Osteoblast (primary cell): Measurements from ENCODE around the gene MYOD1. TPM values are rescaled to one million over a fixed set of nuclear protein-coding genes. Genes with fewer than 3 reads are reported as not detected.
A peak's percentile ranks its signal among the peaks of the same experiment; 100 is the strongest.

Source experiments
- DNase-seq: peaks from one replicate; pipeline ENCODE4 v3.0.0; 2011; ENCODE audit warnings: low spot score, mixed read lengths; ENCODE audit not compliant: insufficient read length; ENCODE audit errors: missing footprints
- H2AFZ ChIP-seq: 2 replicates; pipeline ENCODE4 v1.6.0; 2011; ENCODE audit warnings: mild to moderate bottlenecking, low read length
- H3K27ac ChIP-seq: 2 replicates; pipeline ENCODE4 v1.5.1; 2011; ENCODE audit warnings: mild to moderate bottlenecking, low read depth, low read length, moderate library complexity
- H3K27me3 ChIP-seq: 2 replicates; pipeline ENCODE4 v1.6.0; 2012; ENCODE audit warnings: mild to moderate bottlenecking, control low read depth, inconsistent platforms, low read length, moderate library complexity; ENCODE audit not compliant: insufficient read depth
- H3K36me3 ChIP-seq: 2 replicates; pipeline ENCODE4 v1.5.1; 2011; ENCODE audit warnings: mild to moderate bottlenecking, low read length, control low read depth, moderate library complexity; ENCODE audit not compliant: insufficient read depth
- H3K4me1 ChIP-seq: 2 replicates; pipeline ENCODE4 v1.5.1; 2011; ENCODE audit warnings: mild to moderate bottlenecking, low read length, control low read depth, moderate library complexity; ENCODE audit not compliant: insufficient read depth
- H3K4me2 ChIP-seq: 2 replicates; pipeline ENCODE4 v1.6.0; 2011; ENCODE audit warnings: mild to moderate bottlenecking, low read length; ENCODE audit not compliant: insufficient read depth
- H3K4me3 ChIP-seq: fragments of 200-600 bp; sonication (generic); 3 replicates; pipeline ENCODE4 v1.5.1; 2012; ENCODE audit warnings: mild to moderate bottlenecking, low read length, inconsistent platforms; ENCODE audit not compliant: insufficient read depth
- H3K79me2 ChIP-seq: 2 replicates; pipeline ENCODE4 v1.6.0; 2012; ENCODE audit warnings: mild to moderate bottlenecking, low read length, control low read depth, inconsistent platforms; ENCODE audit not compliant: insufficient read depth
- H3K9me3 ChIP-seq: 2 replicates; pipeline ENCODE4 v1.5.1; 2011; ENCODE audit warnings: low read depth, low read length, control low read depth
- H4K20me1 ChIP-seq: 2 replicates; pipeline ENCODE4 v1.6.0; 2012; ENCODE audit warnings: mild to moderate bottlenecking, low read length, control low read depth; ENCODE audit not compliant: insufficient read depth
- CTCF ChIP-seq: IDR thresholded peaks from 2 replicates; pipeline ENCODE4 v1.5.1; 2011; ENCODE audit warnings: mild to moderate bottlenecking, low read depth, low read length, moderate library complexity; ENCODE audit errors: extremely low read depth
- total RNA-seq: library from RNA; depleted of rRNA; stranded (reverse); fragments of >200 nt; gene quantifications from 2 replicates; pipeline ENCODE4 v1.2.3, GENCODE V29; 2012

The MYOD1 gene
- total RNA-seq, 1 donor = not detected

GRCh38 chr11:17730608-17731462, 11.5 kb downstream of the MYOD1 start:
- Histone ChIP-seq H4K20me1 (peaks cover 3% of the 10 kb centered on the region), H3K36me3 (no peaks in the 10 kb centered on the region), H3K9me3 (no peaks in the 10 kb centered on the region), H3K79me2 (no peaks in the 10 kb centered on the region), H3K4me1 (peaks cover 4% of the 10 kb centered on the region), H3K27ac (no peak overlapping the region), H3K27me3 (peaks cover 50% of the 10 kb centered on the region), H3K4me3 (no peak overlapping the region), H2AFZ (no peak overlapping the region), H3K4me2 (no peak overlapping the region)
- TF ChIP-seq CTCF = peak; percentile 84
- peak; percentile 99 for DNase-seq

- no peak for TF ChIP-seq CTCF
- peaks cover 59% of the 10 kb centered on the region for H3K27me3 ChIP-seq
Observed at GRCh38 chr11:17733261-17733660, 13.9 kb downstream of the MYOD1 start.

GRCh38 chr11:17734418-17734911, 15.1 kb downstream of the MYOD1 start, which contains the start of gene KCNC1:
TSS of gene KCNC1 (plus strand) at chr11:17734781. CDS start at chr11:17736003, 1,222 bp downstream.
- Histone ChIP-seq H3K79me2 (no peaks in the 10 kb centered on the region), H3K9me3 (no peaks in the 10 kb centered on the region), H3K4me1 (peaks cover 4% of the 10 kb centered on the region), H2AFZ (no peak within 1 kb of the TSS), H3K27ac (no peak within 1 kb of the TSS), H3K4me3 (peak within 1 kb of the TSS; percentile 55), H4K20me1 (peaks cover 3% of the 10 kb centered on the region), H3K4me2 (peak within 1 kb of the TSS; percentile 53), H3K36me3 (no peaks in the 10 kb centered on the region), H3K27me3 (peaks cover 64% of the 10 kb centered on the region)
- DNase-seq = peak; percentile 95
- TF ChIP-seq CTCF = no peak

More at GRCh38 chr11:17733261-17733660, 13.9 kb downstream of the MYOD1 start:
- Histone ChIP-seq H3K36me3 (no peaks in the 10 kb centered on the region), H3K4me3 (no peak overlapping the region), H3K4me2 (no peak overlapping the region), H2AFZ (no peak overlapping the region), H4K20me1 (peaks cover 3% of the 10 kb centered on the region), H3K9me3 (no peaks in the 10 kb centered on the region), H3K4me1 (peaks cover 4% of the 10 kb centered on the region), H3K79me2 (no peaks in the 10 kb centered on the region), H3K27ac (no peak overlapping the region)
- DNase-seq = no peak
